NCI-H146 (cell line): ENCODE results near the gene POU2F1.

Experiments used
- DNase-seq: peaks from one replicate; lab custom pipeline; 2025; lab: John Stamatoyannopoulos, UW

Gene POU2F1

GRCh38 chr1:167220537-167221125, at the start of gene POU2F1:
TSS of gene POU2F1 (plus strand) at chr1:167220886. CDS start at chr1:167220898, 12 bp downstream.
- DNase-seq: peak; percentile 98

DNA sequence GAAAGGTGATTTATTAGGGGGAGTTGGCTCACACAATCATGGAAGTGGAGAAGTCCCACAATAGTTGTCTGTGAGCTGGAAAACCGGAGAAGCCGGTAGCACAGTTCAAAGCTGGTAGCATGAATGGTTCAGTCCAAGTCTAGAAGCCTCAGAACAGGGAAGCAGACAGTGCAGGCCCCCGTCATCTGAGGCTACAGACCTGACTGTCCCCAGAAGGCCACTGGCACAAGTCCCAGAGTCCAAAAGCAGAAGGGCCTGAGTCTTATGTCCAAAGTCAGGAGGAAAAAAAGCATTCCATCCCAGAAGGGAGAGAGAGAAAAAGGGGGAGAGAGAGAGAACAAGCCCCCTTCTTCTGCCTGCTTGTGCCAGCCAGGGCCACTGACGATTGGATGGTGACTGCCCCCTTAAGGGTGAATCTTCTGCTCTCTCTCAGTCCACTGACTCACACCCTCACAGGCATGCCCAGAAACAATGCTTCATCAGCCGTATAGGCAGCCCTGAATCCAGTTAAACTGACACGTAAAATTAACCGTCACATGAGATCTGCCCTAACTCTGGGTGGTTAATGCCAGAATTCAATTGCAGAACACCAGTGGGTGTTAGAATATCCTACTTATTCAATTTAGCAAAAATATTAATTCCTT, 49.3 kb upstream of the POU2F1 start:
- no peak for DNase-seq

DNA sequence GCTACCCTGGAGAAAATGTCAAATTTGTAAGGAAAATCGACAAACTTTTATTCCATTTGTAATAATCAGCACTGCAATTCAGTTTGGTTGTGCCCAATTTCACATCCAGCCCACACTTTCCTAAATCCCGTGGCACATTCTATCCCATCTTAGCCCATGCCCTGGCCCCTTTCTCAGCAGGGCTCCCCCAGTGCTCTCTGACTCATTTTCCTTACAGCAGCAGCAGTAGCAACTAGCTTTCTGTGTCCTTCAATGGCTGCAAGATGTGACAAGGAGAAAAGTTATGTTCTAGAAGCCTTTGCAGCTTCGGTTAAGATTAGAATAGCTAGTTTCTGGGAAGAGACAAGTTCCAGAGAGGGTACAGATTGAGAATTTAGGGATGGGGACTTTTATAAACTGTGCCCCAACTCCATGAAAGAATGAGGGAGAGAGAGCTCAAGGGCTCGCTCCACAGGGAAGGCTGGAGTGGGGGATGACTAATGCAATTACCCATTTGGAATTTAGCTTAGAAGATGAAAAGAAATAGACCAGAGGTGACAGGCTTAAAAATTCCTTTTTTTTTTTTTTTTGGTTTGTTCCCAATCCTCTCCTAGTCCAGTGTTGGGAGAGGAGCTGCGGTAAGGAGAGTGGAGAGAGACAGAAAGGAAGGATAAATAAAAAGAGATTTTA, 47.0 kb upstream of the POU2F1 start:
- no peak for DNase-seq

GRCh38 chr1:167175901-167176300, 44.8 kb upstream of the POU2F1 start:
- no peak for DNase-seq

DNA sequence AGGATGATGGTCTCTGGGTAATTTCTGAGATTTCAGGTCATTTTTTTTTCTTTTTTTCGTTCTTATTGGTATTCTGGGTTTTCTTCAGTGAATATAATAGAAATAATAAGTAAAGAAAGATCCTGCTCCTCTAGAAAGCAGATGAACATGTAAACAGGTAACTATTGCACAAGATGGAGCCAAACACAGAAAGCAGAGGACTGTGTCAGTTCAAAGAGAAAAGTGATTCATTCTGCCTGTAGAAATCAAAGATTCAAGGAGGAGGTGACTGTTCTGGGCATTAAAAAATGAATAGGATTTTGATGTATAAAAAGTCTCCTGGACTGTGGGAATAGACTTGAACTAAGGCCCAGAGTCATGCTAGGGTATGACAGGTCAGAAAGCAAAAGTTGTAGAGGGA, 41.9 kb upstream of the POU2F1 start:
- no peak for DNase-seq

DNA sequence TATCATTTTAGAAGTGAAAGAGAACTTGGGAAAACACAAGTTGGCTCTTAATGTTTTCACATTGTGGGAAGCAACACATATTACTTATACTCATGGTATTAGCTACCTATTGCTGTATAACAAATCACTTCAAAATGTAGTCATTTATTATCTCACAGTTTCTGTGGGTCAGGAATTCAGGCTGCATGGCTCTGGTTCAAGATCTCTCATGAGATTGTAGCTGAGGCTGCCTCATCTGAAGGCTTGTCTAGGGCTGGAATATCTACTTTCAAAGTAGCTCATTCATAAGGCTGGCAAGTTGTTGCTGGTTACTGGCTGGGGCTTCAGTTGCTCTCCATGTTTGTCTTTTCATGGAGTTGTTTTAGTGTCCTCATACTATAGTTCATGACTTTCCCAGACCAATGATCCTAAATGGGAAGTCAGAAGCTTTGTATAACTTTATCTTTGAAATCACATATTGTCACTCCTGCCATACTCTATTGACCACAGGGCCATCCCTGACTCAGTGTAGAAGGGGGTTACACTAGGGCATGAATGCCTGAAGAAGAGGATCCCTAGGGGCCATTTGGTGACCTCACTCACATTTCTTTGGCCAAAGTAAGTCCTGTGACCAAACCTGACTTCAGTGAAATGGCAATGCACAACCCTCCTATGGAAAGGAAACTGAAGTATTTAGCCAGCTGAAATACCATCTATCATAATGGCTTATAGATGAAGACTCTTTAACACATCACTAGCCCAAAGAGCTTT, 37.9 kb upstream of the POU2F1 start:
- DNase-seq: no peak

GRCh38 chr1:167184081-167184480, 36.6 kb upstream of the POU2F1 start:
- DNase-seq: no peak

GRCh38 chr1:167185062-167185461, 35.6 kb upstream of the POU2F1 start:
- no peak for DNase-seq

- no peak for DNase-seq
Measured at GRCh38 chr1:167185974-167186657, 34.6 kb upstream of the POU2F1 start.

- DNase-seq: no peak
Measured at GRCh38 chr1:167186771-167187170, 33.9 kb upstream of the POU2F1 start.

- no peak for DNase-seq
Measured at GRCh38 chr1:167190747-167191237, 29.9 kb upstream of the POU2F1 start.

DNA sequence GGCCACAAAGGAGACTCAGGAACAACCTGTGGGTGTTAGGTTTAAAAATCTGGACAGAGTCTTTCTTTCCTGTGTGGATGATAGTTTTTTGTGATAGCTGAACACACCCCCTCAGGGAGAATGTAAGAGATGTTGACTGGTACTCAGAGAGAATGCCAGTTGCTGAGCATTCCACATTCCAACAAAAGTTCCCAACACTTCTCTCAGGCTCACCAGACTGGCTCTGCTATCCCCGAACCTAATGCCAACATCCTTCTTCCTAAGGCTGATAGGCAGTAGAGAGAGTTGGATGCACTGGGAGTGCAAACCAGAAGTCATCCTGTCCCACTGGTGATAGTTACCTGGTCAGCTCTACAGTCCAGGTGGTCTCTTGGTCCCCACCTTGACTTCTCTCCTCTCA, 28.7 kb upstream of the POU2F1 start:
- no peak for DNase-seq

GRCh38 chr1:167194182-167194581, 26.5 kb upstream of the POU2F1 start:
- DNase-seq: no peak

DNA sequence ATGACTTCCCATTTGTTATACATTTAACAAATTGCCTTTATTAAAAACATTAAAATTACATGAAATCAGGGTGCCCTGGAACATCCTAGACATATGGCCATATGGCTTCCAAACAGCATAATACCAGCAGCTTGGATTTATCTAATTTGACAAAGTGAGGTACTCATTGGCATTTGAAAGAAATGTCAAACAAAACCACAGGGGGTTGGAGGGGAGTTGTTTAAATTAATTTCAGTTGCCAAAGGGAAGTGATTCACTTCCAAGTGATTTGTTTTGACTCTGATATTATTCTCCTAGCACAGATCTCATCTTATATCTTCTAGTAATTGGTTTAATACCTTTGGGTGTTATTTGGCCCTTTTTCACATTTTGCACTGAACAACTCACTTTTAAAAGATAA, 24.5 kb upstream of the POU2F1 start:
- peak; percentile 82 for DNase-seq

GRCh38 chr1:167197236-167197635, 23.4 kb upstream of the POU2F1 start:
- DNase-seq: no peak

DNA sequence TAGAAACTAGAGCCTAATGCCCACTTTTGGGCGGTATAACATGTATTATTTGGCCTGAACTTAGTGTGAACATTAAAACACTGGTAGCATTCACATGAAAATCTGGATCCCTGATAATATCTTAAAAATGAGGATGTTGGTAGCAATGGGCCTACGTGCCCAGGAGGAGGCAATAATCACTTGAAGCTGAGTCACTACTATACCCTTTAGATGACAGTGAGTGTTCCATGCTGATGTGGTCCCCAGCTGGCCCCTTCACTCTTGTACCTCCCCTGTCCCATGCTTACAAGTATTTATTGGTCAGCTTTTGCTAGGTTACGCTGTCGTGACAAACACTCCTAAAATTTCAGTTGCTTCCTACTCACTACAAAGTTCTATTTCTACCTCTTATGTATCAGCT, 23.0 kb upstream of the POU2F1 start:
- DNase-seq: no peak

DNA sequence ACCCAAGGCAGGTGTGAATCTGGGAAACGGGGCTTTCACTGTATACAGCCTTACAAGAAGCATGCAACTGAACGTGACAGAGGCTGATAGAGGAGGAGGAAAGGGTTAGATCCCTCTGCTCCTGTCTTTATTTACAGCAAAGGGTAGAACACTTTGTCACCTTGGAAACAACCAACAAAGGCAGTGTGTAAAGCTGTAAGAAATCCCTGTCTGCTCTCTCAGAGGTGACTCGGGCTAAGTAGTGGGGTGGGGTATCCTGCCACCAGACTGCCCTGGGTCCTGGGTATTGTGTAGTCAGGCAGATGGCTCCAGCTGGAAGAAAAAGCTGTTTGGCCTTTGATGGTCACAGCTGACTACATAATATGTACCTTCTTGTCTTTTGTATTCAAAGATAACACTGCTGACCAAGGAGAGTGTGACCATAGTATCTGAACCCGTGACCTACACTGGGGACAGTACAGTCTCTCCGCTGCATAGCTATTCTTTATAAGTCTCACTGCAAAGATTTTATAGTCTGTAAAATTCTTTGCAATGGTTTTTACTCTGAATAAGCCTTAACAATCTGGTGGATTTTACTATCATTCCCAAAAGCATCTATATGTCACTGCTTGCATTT, 22.1 kb upstream of the POU2F1 start:
- DNase-seq: peak; percentile 87

DNA sequence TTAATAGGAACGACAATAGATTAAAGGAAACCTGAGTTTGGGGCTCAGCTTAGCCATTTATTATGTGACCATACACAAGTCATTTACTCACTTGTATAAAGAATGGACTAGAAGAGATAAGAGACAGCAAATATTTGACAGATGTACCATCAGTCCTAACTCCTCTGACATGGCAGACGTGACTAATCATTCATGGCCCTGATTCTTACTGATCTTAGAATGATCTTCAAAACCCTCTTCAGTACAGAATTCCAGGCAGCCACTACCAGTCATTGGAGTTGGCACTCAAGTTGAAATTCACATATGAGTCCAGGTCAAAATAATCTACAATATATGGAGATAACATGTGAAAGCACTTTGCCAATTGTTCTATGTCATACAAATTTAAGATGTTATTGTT, 21.0 kb upstream of the POU2F1 start:
- DNase-seq: no peak

GRCh38 chr1:167200272-167200671, 20.4 kb upstream of the POU2F1 start:
- DNase-seq: no peak

GRCh38 chr1:167200749-167201148, 19.9 kb upstream of the POU2F1 start:
- no peak for DNase-seq

DNA sequence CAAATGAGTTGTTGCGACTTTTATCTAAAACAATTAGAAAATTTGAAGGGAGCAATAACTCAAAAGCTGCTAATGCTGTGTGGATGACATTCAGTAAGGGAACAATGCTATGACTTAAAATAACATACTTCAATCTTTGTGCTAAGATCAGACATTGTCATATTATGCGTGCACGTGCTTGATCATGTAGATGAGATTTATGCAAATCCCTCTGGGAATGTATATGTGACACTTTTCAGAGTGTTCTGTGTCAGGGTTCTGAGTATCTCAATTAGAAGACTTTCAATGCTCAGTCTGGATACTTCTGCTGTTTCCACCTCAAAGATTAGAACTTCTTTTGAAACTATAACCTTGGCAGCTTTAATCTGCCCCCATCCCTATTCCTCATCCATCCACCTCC, 18.6 kb upstream of the POU2F1 start:
- no peak for DNase-seq
